ENCODE results near the gene OR9I1. TPM values are rescaled to one million over a fixed set of nuclear protein-coding genes. Genes with fewer than 3 reads are reported as not detected.

The OR9I1 gene
- total and polyA plus RNA-seq, 10 donors = not detected

DNA sequence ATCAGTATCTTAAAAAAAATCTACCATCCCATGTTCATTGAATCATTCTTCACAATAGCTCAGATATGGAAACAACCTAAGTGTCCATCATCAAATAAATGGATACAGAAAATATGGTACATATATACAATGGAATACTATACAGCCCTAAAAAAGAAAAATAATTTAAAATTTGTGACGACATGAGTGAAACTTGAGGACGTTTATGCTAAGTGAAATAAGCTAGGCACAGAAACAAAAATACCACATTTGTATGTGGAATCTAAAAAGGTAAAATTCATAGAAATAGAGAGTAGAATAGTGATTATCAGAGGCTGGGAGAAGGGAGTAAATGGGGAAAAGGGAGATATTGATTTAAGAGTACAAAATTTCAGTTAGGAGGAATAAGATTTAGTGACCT is 38.8 kb downstream of the OR9I1 start:
- Histone ChIP-seq H3K4me1 (no peaks in the 10 kb centered on the region), H3K4me3 (no peak overlapping the region), H3K36me3 (no peaks in the 10 kb centered on the region), H3K27ac (no peak overlapping the region), H3K27me3 (replicated peaks in 1 of 7) (peaks cover 0 to 4% (median 0%) of the 10 kb centered on the region in 7 donors), H3K9me3 (peaks cover 0 to 20% (median 9%) of the 10 kb centered on the region in 8 donors)
- DNase-seq = no peak
- intact Hi-C loops (cut with DNase I; ENCODE audit: low total_unique reads) = no loop called here
- TF ChIP-seq POLR2AphosphoS5 (IDR thresholded peaks at IDR 0.05) (no peak), POLR2A (IDR thresholded peaks at IDR 0.05) (no peak)
- TF ChIP-seq, protein P1, sequence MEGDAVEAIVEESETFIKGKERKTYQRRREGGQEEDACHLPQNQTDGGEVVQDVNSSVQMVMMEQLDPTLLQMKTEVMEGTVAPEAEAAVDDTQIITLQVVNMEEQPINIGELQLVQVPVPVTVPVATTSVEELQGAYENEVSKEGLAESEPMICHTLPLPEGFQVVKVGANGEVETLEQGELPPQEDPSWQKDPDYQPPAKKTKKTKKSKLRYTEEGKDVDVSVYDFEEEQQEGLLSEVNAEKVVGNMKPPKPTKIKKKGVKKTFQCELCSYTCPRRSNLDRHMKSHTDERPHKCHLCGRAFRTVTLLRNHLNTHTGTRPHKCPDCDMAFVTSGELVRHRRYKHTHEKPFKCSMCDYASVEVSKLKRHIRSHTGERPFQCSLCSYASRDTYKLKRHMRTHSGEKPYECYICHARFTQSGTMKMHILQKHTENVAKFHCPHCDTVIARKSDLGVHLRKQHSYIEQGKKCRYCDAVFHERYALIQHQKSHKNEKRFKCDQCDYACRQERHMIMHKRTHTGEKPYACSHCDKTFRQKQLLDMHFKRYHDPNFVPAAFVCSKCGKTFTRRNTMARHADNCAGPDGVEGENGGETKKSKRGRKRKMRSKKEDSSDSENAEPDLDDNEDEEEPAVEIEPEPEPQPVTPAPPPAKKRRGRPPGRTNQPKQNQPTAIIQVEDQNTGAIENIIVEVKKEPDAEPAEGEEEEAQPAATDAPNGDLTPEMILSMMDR (IDR thresholded peaks at IDR 0.05 in 8 of 11, conservative IDR thresholded peaks at IDR 0.05 in 3 of 11) = no peak
- WGBS, 5 donors = 34 to 73% (median 62%) methylated on average over 2 of the region's 2 CpGs

DNA sequence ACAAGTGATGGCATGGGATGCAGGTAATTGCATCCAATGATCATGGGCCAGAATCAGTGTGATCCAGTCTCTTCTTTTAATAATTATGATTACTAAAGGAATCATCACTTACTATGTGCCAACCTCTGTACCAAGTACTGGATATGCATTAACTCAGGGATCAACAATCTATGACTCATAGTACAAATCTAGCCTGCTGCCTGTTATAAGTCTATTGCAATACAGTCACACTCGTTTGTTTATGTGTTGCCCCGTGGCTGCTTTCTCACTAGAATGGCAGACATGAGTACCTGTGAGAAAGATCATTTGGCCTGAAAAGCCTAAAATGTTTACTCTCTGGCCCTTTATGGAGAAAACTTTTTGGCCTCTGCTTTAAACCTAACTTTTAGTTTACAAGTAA is 49.5 kb downstream of the OR9I1 start:
- H3K4me3 ChIP-seq = no peak overlapping the region
- H3K4me1 ChIP-seq = no peaks in the 10 kb centered on the region
- no peak for DNase-seq
- TF ChIP-seq POLR2AphosphoS5 (IDR thresholded peaks at IDR 0.05) (no peak), POLR2A (IDR thresholded peaks at IDR 0.05) (no peak)
- TF ChIP-seq, protein P1 (IDR thresholded peaks at IDR 0.05 in 8 of 11, conservative IDR thresholded peaks at IDR 0.05 in 3 of 11) = no peak
- peaks cover 0 to 17% (median 0%) of the 10 kb centered on the region in 8 donors for H3K9me3 ChIP-seq
- intact Hi-C loops (cut with DNase I; ENCODE audit: low total_unique reads) = no loop called here
- no peaks in the 10 kb centered on the region for H3K36me3 ChIP-seq
- no peak overlapping the region for H3K27ac ChIP-seq
- WGBS, 5 donors = 33 to 44% (median 38%) methylated on average over 2 of the region's 2 CpGs
- H3K27me3 ChIP-seq (replicated peaks in 1 of 7) = no peaks in the 10 kb centered on the region

DNA sequence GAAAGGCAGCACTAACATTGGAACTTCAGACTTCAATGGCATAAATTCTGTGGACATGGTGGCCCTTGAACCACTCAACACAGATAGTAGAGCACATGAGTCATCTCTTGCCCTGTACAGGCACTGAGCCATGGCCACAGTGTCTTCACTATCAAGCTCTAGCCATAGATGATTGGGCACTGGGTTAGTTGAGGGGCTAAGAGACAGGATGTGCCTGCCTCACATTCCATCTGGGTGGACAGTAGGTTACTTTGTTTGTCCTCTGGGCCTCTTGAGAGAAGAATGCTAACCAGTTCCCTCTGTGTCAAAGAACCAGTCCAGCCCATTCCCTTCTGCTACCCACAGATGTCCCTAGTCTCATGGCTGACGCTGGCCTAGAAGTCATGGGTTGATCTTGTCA is 54.7 kb downstream of the OR9I1 start:
- peaks cover 0 to 7% (median 0%) of the 10 kb centered on the region in 7 donors for H3K27me3 ChIP-seq (replicated peaks in 1 of 7)
- intact Hi-C loops (cut with DNase I; ENCODE audit: low total_unique reads) = no loop called here
- H3K4me3 ChIP-seq = no peak overlapping the region
- H3K36me3 ChIP-seq = no peaks in the 10 kb centered on the region
- TF ChIP-seq, protein P1 (IDR thresholded peaks at IDR 0.05 in 8 of 11, conservative IDR thresholded peaks at IDR 0.05 in 3 of 11) = no peak
- TF ChIP-seq POLR2A (IDR thresholded peaks at IDR 0.05) = no peak
- TF ChIP-seq POLR2AphosphoS5 (IDR thresholded peaks at IDR 0.05) = no peak
- H3K9me3 ChIP-seq = peaks cover 0 to 17% (median 0%) of the 10 kb centered on the region in 8 donors
- WGBS, 5 donors = 78 to 88% (median 80%) methylated on average over 1 of the region's 1 CpG
- DNase-seq = no peak
- H3K4me1 ChIP-seq = no peaks in the 10 kb centered on the region
- H3K27ac ChIP-seq = no peak overlapping the region

DNA sequence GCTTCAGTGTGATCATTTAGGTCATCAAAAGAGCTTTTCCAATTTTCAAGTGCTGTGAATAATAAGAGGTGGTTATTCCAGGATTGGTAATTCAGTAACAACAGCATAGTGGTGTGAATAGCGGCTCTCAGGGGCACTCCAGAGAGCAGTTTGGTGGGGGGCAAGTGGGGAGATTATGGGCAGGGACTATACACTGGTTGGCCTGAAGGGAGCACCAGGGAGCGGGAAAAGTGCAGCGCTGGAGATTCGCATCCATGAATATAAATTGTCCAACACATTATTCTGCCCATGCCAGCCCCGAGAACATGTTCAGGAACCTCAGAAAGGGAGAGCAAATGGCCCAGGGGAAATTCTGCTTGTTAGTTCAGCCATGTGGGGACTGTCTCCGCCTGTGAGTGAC is 56.7 kb downstream of the OR9I1 start:
- WGBS, 5 donors = 75 to 85% (median 79%) methylated on average over 6 of the region's 6 CpGs

More for the DNA sequence above, 56.7 kb downstream of the OR9I1 start:
- intact Hi-C loops (cut with DNase I; ENCODE audit: low total_unique reads) = no loop called here
- Histone ChIP-seq H3K4me3 (no peak overlapping the region), H3K9me3 (peaks cover 0 to under 1% (median 0%) of the 10 kb centered on the region in 8 donors), H3K27ac (no peak overlapping the region), H3K27me3 (replicated peaks in 1 of 7) (peaks cover 0 to 14% (median 0%) of the 10 kb centered on the region in 7 donors), H3K4me1 (no peaks in the 10 kb centered on the region), H3K36me3 (no peaks in the 10 kb centered on the region)
- no peak for TF ChIP-seq POLR2A (IDR thresholded peaks at IDR 0.05)
- TF ChIP-seq, protein P1 (IDR thresholded peaks at IDR 0.05 in 8 of 11, conservative IDR thresholded peaks at IDR 0.05 in 3 of 11) = no peak
- DNase-seq = no peak

All from spleen (tissue), 11 donors.